LHCN-M2 (cell line): ENCODE data around the gene DGKB. TPM values are rescaled to one million over a fixed set of nuclear protein-coding genes. Genes with fewer than 3 reads are reported as not detected.

Experiments
- DNase-seq: peaks from one replicate; pipeline ENCODE4 v3.0.0-alpha.2; 2012; ENCODE audit warnings: low read depth
- total RNA-seq: library from RNA; depleted of rRNA; stranded (reverse); fragments of >200 nt; gene quantifications from 2 replicates; pipeline ENCODE4 v1.2.3, GENCODE V29; 2014

The DGKB gene
- total RNA-seq, 1 experiment from 2014 or later: 0.06 TPM

DNA sequence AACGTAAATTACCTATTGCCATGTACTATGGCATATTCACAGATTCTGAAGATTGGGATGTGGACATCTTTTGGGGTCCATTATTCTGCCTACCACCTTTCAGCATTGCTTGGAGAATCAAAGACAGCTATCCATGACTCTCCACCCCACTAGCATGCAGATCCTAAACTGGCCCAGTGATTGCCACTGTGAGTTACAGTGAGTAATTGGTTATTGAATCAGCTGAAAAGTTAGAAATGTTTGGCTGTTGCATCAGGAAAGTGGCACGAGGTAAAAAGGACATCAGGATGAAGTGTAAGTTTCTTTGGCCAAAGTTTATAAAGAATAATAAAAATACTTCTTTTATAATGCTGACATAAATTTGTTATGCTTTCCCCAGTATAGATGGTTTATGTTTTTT lies 764.9 kb downstream of the DGKB start:
- DNase-seq: no peak

GRCh38 chr7:14133752-14134151 lies 768.8 kb downstream of the DGKB start:
- DNase-seq: no peak

DNA sequence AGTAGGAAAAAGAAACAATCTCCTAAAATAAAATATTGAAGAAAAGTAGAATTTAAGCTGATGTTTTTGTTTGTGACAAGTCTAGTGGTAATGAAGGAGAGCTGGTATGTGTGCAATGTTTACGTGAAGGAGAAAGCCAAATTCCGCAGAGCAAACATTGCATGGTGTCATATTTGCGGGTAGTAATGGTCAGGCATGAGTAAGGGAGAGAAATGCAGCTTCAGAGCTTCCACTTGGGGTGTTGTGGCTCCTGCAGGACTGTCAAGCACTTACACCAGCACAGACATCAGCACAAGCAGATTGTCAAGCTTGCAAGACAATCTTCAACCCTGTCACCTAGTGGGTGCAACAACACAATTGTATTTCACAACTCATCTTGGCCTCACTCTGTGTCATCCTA lies 776.6 kb downstream of the DGKB start:
- peak; percentile 60 for DNase-seq

- no peak for DNase-seq
Observed at GRCh38 chr7:14124716-14125115, 777.8 kb downstream of the DGKB start.

DNA sequence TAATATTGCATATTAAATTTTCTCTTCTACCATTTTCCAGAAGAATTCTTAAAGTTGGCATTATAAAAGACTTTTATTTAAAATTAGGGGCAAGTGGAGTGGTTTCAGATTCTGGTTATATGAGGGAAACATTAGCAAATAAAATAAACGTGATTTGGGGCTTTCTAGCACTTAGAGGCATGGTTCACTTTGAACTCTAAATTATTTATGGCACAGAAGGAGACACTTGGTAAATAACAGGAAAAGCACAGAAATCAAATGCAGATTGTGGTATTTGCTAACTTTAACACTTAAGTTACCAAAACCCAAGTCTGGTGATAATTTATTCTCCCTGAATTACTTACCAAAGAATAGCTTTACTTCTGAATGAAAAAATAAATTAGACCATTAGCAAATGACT lies 778.6 kb downstream of the DGKB start:
- no peak for DNase-seq

GRCh38 chr7:14115701-14116100 lies 786.9 kb downstream of the DGKB start:
- DNase-seq: no peak

DNA sequence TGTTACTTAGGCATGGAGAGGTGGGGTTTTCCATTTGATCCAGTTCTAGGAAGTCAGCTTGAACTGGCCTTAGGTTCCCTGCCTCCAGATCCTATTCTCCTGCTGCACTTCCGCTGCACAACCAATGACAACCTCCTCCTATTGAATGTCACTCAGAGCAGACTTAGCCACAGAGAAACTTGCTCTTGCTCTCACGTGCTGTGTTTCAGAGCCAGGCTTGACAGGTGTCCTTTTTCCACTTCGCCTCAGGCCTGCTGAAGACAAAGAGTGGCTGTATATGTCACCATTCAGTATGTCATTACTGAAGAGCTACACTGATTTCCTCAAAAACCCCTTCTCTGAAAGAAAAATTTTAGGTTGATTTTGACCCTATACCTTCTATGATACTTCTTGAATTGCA lies 797.7 kb downstream of the DGKB start:
- DNase-seq: no peak

DNA sequence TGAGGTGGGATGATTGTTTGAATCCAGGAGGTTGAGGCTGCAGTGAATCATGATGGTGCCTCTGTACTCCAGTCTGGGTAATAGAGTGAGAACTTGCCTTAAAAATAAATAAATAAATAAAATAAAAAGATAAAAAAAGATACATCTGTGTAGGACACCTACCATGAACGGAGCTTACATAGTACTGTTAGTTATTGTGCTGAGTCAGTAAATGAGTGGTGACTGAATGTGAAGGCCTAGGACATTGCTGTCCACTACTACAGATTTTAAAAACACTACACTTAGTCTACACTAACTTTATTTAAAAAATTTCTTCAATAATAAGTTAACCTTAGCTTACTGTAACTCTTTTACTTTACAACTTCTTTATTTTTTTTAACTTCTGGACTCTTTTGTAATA lies 806.4 kb downstream of the DGKB start:
- no peak for DNase-seq

- peak; percentile 21 for DNase-seq
Observed at GRCh38 chr7:14095233-14095950, 807.2 kb downstream of the DGKB start.
